Measurements from ENCODE around the gene SLC35F2.

SLC35F2 gene

DNA sequence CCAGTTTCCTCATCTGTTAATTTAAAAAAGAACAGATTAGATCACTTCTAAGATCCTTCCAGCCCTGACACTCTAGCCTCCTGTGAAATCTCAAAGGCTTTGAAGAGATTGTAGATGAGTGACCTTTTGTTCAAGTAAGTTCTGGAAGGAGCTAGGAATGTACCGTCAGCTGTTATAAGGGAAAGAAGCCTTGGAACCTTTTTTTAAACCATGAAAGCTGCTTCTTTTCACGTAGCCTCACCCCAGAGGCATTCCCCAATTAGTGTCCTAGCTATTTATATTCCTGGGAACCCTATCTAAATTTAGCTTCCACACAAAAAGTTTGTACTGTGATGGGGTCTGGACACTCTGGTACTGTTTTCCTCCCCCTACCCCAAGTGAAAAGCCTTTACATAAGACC is 111.0 kb downstream of the SLC35F2 start:
- H3K36me3 ChIP-seq = no peaks in the 10 kb centered on the region
- no peaks in the 10 kb centered on the region for H3K27me3 ChIP-seq
- TF ChIP-seq Cebpa-rat (IDR thresholded peaks at IDR 0.05) = no peak
- no peak overlapping the region for H3K4me3 ChIP-seq
- no peak overlapping the region for H3K9ac ChIP-seq
- no peaks in the 10 kb centered on the region for H3K4me1 ChIP-seq
- no peaks in the 10 kb centered on the region for H3K9me3 ChIP-seq (replicated peaks in 1 of 11)
- H3K4me2 ChIP-seq = no peak overlapping the region
- H3K27ac ChIP-seq = no peak overlapping the region
- H4K20me1 ChIP-seq = no peaks in the 10 kb centered on the region

- Histone ChIP-seq H3K4me2 (no peak overlapping the region), H3K9ac (no peak overlapping the region), H3K36me3 (no peaks in the 10 kb centered on the region), H3K9me3 (replicated peaks in 1 of 11) (no peaks in the 10 kb centered on the region; a peak in 1 of 22 replicates), H3K27me3 (no peaks in the 10 kb centered on the region), H3K4me1 (no peaks in the 10 kb centered on the region), H3K4me3 (no peak overlapping the region), H3K27ac (no peak overlapping the region), H4K20me1 (no peaks in the 10 kb centered on the region)
- no peak for TF ChIP-seq Cebpa-rat (IDR thresholded peaks at IDR 0.05)
Observed at GRCh38 chr11:107744736-107745135, 113.9 kb downstream of the SLC35F2 start.

DNA sequence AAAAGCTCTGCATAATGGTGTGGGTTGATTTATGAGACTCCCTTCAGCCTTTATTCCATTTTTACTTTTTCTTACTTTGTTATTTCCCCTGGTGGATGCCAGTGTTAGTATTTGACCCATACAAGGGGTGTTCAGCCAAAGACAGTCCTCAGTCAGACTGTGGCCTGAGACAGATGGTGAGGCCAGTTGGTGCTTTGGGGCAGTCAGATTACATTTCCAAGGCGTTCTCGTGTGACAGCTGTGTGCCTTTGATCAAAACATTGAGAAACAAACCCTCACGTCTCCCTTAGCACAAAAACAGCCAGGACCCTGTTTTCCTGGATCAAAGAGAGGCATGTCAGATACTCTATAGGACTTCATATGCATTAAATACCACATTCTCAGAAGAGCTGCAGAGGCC is 115.4 kb downstream of the SLC35F2 start:
- no peak overlapping the region for H3K4me3 ChIP-seq
- TF ChIP-seq Cebpa-rat (IDR thresholded peaks at IDR 0.05) = no peak
- no peak overlapping the region for H3K9ac ChIP-seq
- no peak overlapping the region for H3K4me2 ChIP-seq
- no peaks in the 10 kb centered on the region for H3K27me3 ChIP-seq
- no peaks in the 10 kb centered on the region; a peak in 1 of 22 replicates for H3K9me3 ChIP-seq (replicated peaks in 1 of 11)
- H3K27ac ChIP-seq = no peak overlapping the region
- no peaks in the 10 kb centered on the region for H4K20me1 ChIP-seq
- no peaks in the 10 kb centered on the region for H3K4me1 ChIP-seq
- no peaks in the 10 kb centered on the region for H3K36me3 ChIP-seq

DNA sequence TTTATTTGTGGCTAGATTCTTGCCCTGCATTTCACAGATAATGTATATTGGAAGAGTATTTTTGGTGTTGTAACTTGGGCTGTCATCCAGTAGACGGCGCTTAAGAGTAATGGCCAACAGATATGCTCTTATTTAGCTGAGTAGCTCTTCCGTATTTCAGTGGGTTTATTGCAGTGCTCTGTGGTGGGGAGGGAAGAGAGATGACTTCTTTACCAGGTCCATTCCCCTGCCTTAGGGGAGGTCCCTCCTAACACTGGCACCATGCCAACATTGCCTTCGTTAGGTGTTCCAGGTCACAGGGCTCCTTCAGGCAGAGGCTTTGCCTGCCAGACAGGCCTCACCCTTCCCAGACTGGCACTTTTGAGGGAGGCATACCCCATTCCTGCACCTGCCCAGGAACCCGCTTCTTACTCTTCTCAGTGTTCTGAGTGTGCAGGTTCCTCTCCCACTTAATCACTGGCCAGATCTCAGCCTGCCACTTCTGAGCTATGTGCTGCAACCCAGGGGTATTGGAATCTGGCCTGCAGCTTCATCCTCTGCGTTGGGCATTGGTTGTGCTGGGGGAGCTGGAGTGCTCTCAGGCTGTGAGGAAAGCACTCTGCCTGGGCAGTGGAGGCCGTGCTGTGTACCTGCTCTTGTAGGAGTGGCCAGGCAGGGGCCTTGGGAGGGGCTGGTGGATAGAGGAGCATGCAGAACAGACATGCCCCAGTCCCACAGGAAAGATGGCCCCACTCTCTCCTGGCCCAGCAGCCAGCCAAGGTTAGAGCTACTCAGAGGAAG is 117.4 kb downstream of the SLC35F2 start:
- no peak for TF ChIP-seq Cebpa-rat (IDR thresholded peaks at IDR 0.05)

More for the DNA sequence above, 117.4 kb downstream of the SLC35F2 start:
- Histone ChIP-seq H3K4me3 (no peak overlapping the region), H3K27ac (no peak overlapping the region), H4K20me1 (no peaks in the 10 kb centered on the region), H3K9me3 (replicated peaks in 1 of 11) (no peaks in the 10 kb centered on the region; a peak in 1 of 22 replicates), H3K36me3 (no peaks in the 10 kb centered on the region), H3K27me3 (no peaks in the 10 kb centered on the region), H3K4me1 (no peaks in the 10 kb centered on the region), H3K9ac (no peak overlapping the region), H3K4me2 (no peak overlapping the region)

Measured in BLaER1 treated with 17β-estradiol and CSF1 and Interleukin-3, amounts not matched to agents 10 nM and 100 nM (cell line).